ENCODE data around the gene CHGA.

CHGA gene

DNA sequence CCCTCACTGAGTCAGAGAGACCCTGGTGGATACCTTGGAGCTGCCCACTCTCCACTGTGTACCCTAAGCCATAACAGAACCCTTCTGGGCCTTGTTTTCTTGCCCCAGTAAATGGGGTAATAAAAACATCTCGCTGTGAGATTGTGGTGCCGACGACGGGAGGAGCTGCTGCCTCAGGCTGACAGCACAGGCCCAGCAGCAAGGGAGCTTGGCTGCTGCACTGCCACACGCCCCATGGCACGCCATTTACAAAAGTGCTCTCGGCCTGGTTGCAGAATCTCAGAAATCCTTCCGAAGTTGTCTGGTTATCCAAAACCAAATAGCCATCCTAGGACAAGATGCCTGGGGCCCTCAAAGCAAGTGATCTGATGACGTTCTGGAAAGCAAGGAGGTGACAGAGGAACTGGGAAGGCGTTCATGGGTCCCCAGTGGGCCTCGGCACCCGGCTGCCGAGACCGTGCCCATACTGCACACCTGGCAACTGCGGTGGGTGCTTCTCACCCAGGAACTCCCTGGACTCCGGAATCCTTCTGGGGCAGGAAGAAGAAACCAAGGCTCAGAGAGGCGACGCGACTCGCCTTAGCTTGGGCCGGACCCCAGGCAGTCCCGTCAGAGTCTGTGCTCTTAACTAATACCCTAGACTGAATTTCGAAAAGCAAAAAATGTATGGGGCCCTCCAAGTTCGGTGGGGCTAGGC, 26.7 kb downstream of the CHGA start:
- no peak overlapping the region for H3K4me3 ChIP-seq (replicated peaks; ENCODE audit: low read depth, low read length)
- DNase-seq (ENCODE audit: low read depth): no peak
- no peak for TF ChIP-seq CTCF (IDR thresholded peaks at IDR 0.05; ENCODE audit: low read length, missing control alignments)

GRCh38 chr14:92950193-92950540, 27.2 kb downstream of the CHGA start:
- H3K4me3 ChIP-seq (replicated peaks; ENCODE audit: low read depth, low read length): no peak overlapping the region
- DNase-seq (ENCODE audit: low read depth): no peak
- no peak for TF ChIP-seq CTCF (IDR thresholded peaks at IDR 0.05; ENCODE audit: low read length, missing control alignments)

- no peak for DNase-seq (ENCODE audit: low read depth)
- H3K4me3 ChIP-seq (replicated peaks; ENCODE audit: low read depth, low read length): no peak overlapping the region
- no peak for TF ChIP-seq CTCF (IDR thresholded peaks at IDR 0.05; ENCODE audit: low read length, missing control alignments)
Observed at GRCh38 chr14:92950773-92951172, 27.8 kb downstream of the CHGA start.

DNA sequence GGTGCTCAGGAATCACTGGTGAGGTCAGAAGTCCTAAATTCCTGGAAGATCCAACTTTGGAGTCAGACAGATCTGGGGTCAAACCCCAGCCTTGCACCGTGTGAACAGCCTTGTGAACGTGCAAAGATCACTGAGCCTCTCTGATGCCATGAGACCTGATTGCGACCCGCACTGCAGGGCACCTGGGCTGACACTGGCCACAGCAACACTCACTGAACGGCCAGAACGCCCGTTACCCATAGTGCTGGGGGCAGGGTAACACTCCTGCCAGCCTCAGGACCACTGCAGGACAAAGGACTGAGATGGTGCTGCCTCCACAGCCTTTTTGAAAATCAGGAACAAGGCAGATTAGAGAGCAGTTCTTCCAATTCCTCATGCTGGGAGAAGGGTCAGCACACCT, 28.3 kb downstream of the CHGA start:
- no peak for DNase-seq (ENCODE audit: low read depth)
- no peak overlapping the region for H3K4me3 ChIP-seq (replicated peaks; ENCODE audit: low read depth, low read length)
- TF ChIP-seq CTCF (IDR thresholded peaks at IDR 0.05; ENCODE audit: low read length, missing control alignments): no peak

DNA sequence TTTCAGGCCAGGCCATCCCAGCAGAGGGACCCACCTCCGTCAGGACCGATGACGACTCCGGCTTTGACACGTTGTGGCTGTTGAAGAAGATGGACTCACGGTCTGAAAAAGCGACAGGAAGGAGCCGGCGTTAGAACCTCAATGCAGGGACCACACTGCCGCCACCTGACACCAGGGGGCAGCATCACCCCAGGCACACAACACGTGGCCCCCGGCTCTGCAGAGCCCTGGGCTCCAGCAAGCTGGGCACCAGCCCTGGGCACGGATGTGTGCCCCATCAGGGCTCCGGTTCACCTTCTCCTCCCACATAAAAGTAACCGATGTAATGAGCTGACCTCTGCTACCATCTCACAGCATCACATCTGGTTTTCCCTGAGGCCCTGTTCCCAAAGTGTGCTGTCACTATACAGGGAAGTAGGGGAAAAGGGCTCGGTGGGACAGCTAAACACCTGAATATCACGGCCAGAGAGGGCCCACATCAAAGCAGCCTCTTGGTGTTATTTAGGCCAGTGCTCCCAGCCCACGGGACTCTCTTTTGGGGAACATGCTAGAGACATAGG, 29.0 kb downstream of the CHGA start:
- H3K4me3 ChIP-seq (replicated peaks; ENCODE audit: low read depth, low read length): no peak overlapping the region
- DNase-seq (ENCODE audit: low read depth): peak; percentile 71

DNA sequence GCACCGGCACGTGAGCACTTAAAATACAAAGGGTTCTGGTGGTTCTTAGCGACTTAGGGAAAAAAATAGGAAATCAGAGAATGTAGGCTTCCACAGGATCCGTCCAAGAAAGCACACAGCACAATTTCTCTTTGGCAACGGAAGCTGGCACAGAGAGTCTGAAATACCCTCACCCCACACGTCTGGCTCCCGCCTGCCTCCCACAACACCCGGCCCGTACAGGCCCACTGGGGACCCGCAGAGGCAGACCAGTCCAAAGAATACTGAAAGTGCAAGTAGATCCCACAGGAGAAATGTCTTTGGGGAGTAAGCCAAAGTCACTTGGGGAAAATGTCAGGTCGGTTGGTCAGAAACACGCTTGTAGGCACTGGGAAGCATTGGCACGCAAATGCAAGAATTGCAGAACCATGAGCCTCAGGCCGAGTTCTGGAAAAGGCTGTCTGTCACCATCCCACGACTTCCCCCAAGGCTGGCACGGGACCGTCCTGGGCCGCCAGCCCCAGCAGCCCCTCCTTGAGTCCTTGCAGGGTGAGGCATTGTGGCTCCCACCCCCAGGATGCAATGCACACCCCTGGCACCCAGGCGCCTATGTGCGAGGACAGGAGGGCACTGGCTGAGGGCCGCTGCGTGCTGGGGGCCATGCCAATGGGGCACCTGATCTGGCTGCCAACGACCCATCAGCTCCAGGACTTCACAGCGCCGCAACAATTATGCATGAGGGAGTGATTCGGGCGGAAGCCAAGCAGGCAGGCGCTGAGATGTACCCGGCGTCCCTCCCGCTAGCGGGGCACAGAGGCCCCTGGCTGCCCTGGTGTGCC, 29.7 kb downstream of the CHGA start:
- TF ChIP-seq CTCF (IDR thresholded peaks at IDR 0.05; ENCODE audit: low read length, missing control alignments): no peak

More for the DNA sequence above, 29.0 kb downstream of the CHGA start:
- TF ChIP-seq CTCF (IDR thresholded peaks at IDR 0.05; ENCODE audit: low read length, missing control alignments): peak; percentile 92

More for the DNA sequence above, 29.7 kb downstream of the CHGA start:
- H3K4me3 ChIP-seq (replicated peaks; ENCODE audit: low read depth, low read length): no peak overlapping the region
- no peak for DNase-seq (ENCODE audit: low read depth)

All from fibroblast of pulmonary artery (primary cell).